OCI-LY7 (cell line): ENCODE data around the gene ASS1. TPM values are rescaled to one million over a fixed set of nuclear protein-coding genes. Genes with fewer than 3 reads are reported as not detected.

Experiments used
- BruUV-seq: library from RNA; stranded (reverse); fragments of 400-500 nt; replicated peaks from 2 replicates; lab custom pipeline; 2021; lab: Mats Ljungman, UMichigan
- CTCF ChIA-PET: fragments of 300-600 bp; sonication (Branson Sonifier 250); formaldehyde crosslinking; loops from one replicate; lab custom pipeline; 2022; ENCODE audit warnings: antibody characterized with exemption; ENCODE audit not compliant: unreplicated experiment; lab: Charles Lee
- POLR2A ChIA-PET: fragments of 300-600 bp; sonication (Branson Sonifier 250); formaldehyde crosslinking; loops from one replicate; lab custom pipeline; 2022; ENCODE audit warnings: antibody characterized with exemption; lab: Charles Lee
- DNase-seq: peaks from one replicate; pipeline ENCODE4 v3.0.0-alpha.2; 2015; ENCODE audit warnings: low spot score
- H2AFZ ChIP-seq: fragments of 200-600 bp; sonication (generic), shearing (Covaris generic); 2 replicates; pipeline ENCODE4 v1.6.1; 2014; ENCODE audit warnings: mild to moderate bottlenecking, antibody characterized with exemption, low read length, moderate library complexity
- H3K27ac ChIP-seq: fragments of 200-600 bp; sonication (generic); 2 replicates; pipeline ENCODE4 v1.5.1; 2014; ENCODE audit warnings: mixed run types, low read depth, mild to moderate bottlenecking, moderate library complexity, low read length, inconsistent platforms; ENCODE audit not compliant: poor library complexity, severe bottlenecking
- H3K36me3 ChIP-seq: fragments of 200-600 bp; sonication (generic); 2 replicates; pipeline ENCODE4 v1.6.1; 2014; ENCODE audit warnings: mild to moderate bottlenecking, antibody characterized with exemption, low read length, moderate library complexity, mixed read lengths; ENCODE audit not compliant: insufficient read depth
- H3K4me1 ChIP-seq: fragments of 200-600 bp; sonication (generic); 2 replicates; pipeline ENCODE4 v1.5.1; 2014; ENCODE audit warnings: mild to moderate bottlenecking, low read length; ENCODE audit not compliant: insufficient read depth, poor library complexity, severe bottlenecking
- H3K4me2 ChIP-seq: fragments of 200-600 bp; sonication (generic); 2 replicates; pipeline ENCODE4 v1.6.1; 2014; ENCODE audit warnings: mild to moderate bottlenecking, low read length
- H3K4me3 ChIP-seq: fragments of 200-600 bp; sonication (generic); 2 replicates; pipeline ENCODE4 v1.5.1; 2014; ENCODE audit warnings: mild to moderate bottlenecking, low read depth, low read length; ENCODE audit not compliant: poor library complexity, severe bottlenecking
- H3K79me2 ChIP-seq: fragments of 200-600 bp; sonication (generic); 2 replicates; pipeline ENCODE4 v1.6.1; 2016; ENCODE audit warnings: low read depth, mild to moderate bottlenecking, low read length, moderate library complexity, mixed read lengths; ENCODE audit not compliant: insufficient read depth
- H3K9me2 ChIP-seq: fragments of 200-600 bp; sonication (generic); 2 replicates; pipeline ENCODE4 v1.6.1; 2016; ENCODE audit warnings: mild to moderate bottlenecking, low read length, mixed read lengths; ENCODE audit not compliant: insufficient read depth
- H3K9me3 ChIP-seq: fragments of 200-600 bp; sonication (generic); 2 replicates; pipeline ENCODE4 v1.6.1; 2014; ENCODE audit warnings: mild to moderate bottlenecking, mixed run types, low read length, mixed read lengths
- H4K20me1 ChIP-seq: fragments of 200-600 bp; sonication (generic); 2 replicates; pipeline ENCODE4 v1.6.1; 2014; ENCODE audit warnings: mild to moderate bottlenecking, antibody characterized with exemption, low read length, moderate library complexity, mixed read lengths; ENCODE audit not compliant: insufficient read depth
- CTCF ChIP-seq: fragments of 200-600 bp; sonication (generic); conservative IDR thresholded peaks from 2 replicates; pipeline ENCODE4 v1.5.1; 2014; ENCODE audit warnings: mild to moderate bottlenecking, antibody characterized with exemption, low read length, moderate library complexity, mixed read lengths
- EZH2phosphoT487 ChIP-seq: fragments of 200-600 bp; sonication (generic); IDR thresholded peaks from 2 replicates; pipeline ENCODE4 v1.6.1; 2018; ENCODE audit warnings: low read depth, borderline replicate concordance, mild to moderate bottlenecking, mixed run types, antibody characterized with exemption, low read length, moderate library complexity, mixed read lengths
- intact Hi-C: fragments of 100-400 bp; cut with micrococcal nuclease; formaldehyde crosslinking; loops from one replicate; pipeline ENCODE4 v1.10.0; 2022; ENCODE audit not compliant: unreplicated experiment
- total RNA-seq, 2 experiments: library from RNA; depleted of rRNA in 1 of 2; stranded (reverse); fragments of >200 nt in 1 of 2; shearing (Covaris generic) in 1 of 2; gene quantifications; 2 replicates each; pipeline ENCODE4 v1.2.3, GENCODE V29; 2014 to 2022

The ASS1 gene
- total RNA-seq, 2 experiments from 2014 or later: 0.70 to 16.3 TPM

GRCh38 chr9:130427326-130427725 lies 17.4 kb upstream of the ASS1 start:
- no peak overlapping the region for H3K4me3 ChIP-seq
- H3K79me2 ChIP-seq: no peaks in the 10 kb centered on the region
- H3K9me3 ChIP-seq: no peaks in the 10 kb centered on the region
- H3K36me3 ChIP-seq: no peaks in the 10 kb centered on the region
- no peaks in the 10 kb centered on the region for H4K20me1 ChIP-seq
- POLR2A ChIA-PET: no interaction called here
- H3K9me2 ChIP-seq: no peaks in the 10 kb centered on the region
- no peak overlapping the region for H2AFZ ChIP-seq
- H3K4me2 ChIP-seq: no peak overlapping the region
- no TSS peak for BruUV-seq
- CTCF ChIA-PET: no interaction called here
- TF ChIP-seq CTCF (no peak), EZH2phosphoT487 (no peak)
- no peaks in the 10 kb centered on the region for H3K4me1 ChIP-seq
- DNase-seq: no peak
- H3K27ac ChIP-seq: no peak overlapping the region
- intact Hi-C loops: no loop called here

GRCh38 chr9:130428086-130428665 lies 16.6 kb upstream of the ASS1 start:
- Histone ChIP-seq H4K20me1 (no peaks in the 10 kb centered on the region), H3K4me2 (no peak overlapping the region), H3K36me3 (no peaks in the 10 kb centered on the region), H3K4me3 (no peak overlapping the region), H2AFZ (no peak overlapping the region), H3K9me3 (no peaks in the 10 kb centered on the region), H3K4me1 (no peaks in the 10 kb centered on the region), H3K79me2 (no peaks in the 10 kb centered on the region), H3K9me2 (no peaks in the 10 kb centered on the region), H3K27ac (no peak overlapping the region)
- DNase-seq: no peak
- intact Hi-C loops: no loop called here
- BruUV-seq: no TSS peak
- ChIA-PET POLR2A (no interaction called here), CTCF (no interaction called here)
- TF ChIP-seq CTCF (no peak), EZH2phosphoT487 (no peak)

GRCh38 chr9:130429381-130429780 lies 15.4 kb upstream of the ASS1 start:
- no peaks in the 10 kb centered on the region for H3K36me3 ChIP-seq
- no peaks in the 10 kb centered on the region for H3K9me2 ChIP-seq
- DNase-seq: no peak
- no TSS peak for BruUV-seq
- no peaks in the 10 kb centered on the region for H4K20me1 ChIP-seq
- CTCF ChIA-PET: no interaction called here
- H3K4me2 ChIP-seq: no peak overlapping the region
- H3K79me2 ChIP-seq: no peaks in the 10 kb centered on the region
- no peaks in the 10 kb centered on the region for H3K9me3 ChIP-seq
- no peak for TF ChIP-seq EZH2phosphoT487
- TF ChIP-seq CTCF: no peak
- no peak overlapping the region for H3K4me3 ChIP-seq
- H3K4me1 ChIP-seq: no peaks in the 10 kb centered on the region
- no peak overlapping the region for H3K27ac ChIP-seq
- H2AFZ ChIP-seq: no peak overlapping the region
- POLR2A ChIA-PET: no interaction called here
- intact Hi-C loops: no loop called here
